ENCODE data around the gene ZNF639. TPM values are rescaled to one million over a fixed set of nuclear protein-coding genes. Genes with fewer than 3 reads are reported as not detected.
A peak's percentile ranks its signal among the peaks of the same experiment; 100 is the strongest.

The ZNF639 gene
- total and polyA plus RNA-seq, 2 of the 13 experiments (the other 11 are each of a cell fraction or from before 2014, with no cell fraction given): 11.6 to 42.4 TPM

- Histone ChIP-seq H3K9me3 (ENCODE audit: low read length) (no peaks in the 10 kb centered on the region), H3K9ac (ENCODE audit: insufficient read depth, low read depth, low read length) (no peak overlapping the region), H3K4me3 (replicated peaks in 1 of 3; ENCODE audit: insufficient read depth in 1 of 3, low read depth in 2 of 3, low read length in 3 of 3) (no peak overlapping the region), H4K20me1 (ENCODE audit: insufficient read depth, low read length) (no peaks in the 10 kb centered on the region), H3K79me2 (ENCODE audit: insufficient read depth, low read length) (no peaks in the 10 kb centered on the region), H3K27ac (ENCODE audit: extremely low read length, insufficient read depth, low read length) (no peak overlapping the region), H3K4me2 (ENCODE audit: low read depth, low read length) (no peak overlapping the region), H2AFZ (ENCODE audit: low read length) (no peak overlapping the region), H3K27me3 (ENCODE audit: control insufficient read depth in 1 of 2, insufficient read depth in 2 of 2, low read length in 2 of 2) (no peaks in the 10 kb centered on the region), H3K4me1 (ENCODE audit: insufficient read depth, low read length) (peaks cover 16% of the 10 kb centered on the region), H3K36me3 (replicated peaks in 1 of 2; ENCODE audit: control insufficient read depth in 1 of 2, insufficient read depth in 2 of 2, low read length in 2 of 2) (no peaks in the 10 kb centered on the region)
- in situ Hi-C loops (cut with HindIII; ENCODE audit: extremely low pct_ligation_motif_present, low pct_unique_long_range_greater_than_20kb): no loop called here
- BruUV-seq (replicated peaks): no TSS peak
- DNase-seq (ENCODE audit: low spot score) (no peak), ATAC-seq (no peak), FAIRE-seq (no peak)
- 69% methylated on average over 3 of the region's 3 CpGs for WGBS (ENCODE audit: low lambda C conversion rate)
- no peak for TF ChIP-seq ZNF296 (CRISPR knock-in tag; conservative IDR thresholded peaks at IDR 0.05)
- no peak for TF ChIP-seq ZBTB4 (CRISPR knock-in tag; IDR thresholded peaks at IDR 0.05; ENCODE audit: borderline replicate concordance)
- ChIA-PET POLR2A (no interaction called here), CTCF (ENCODE audit: low intra/inter-chr PET ratio, low total read pairs) (no interaction called here)
- intact Hi-C loops (cut with micrococcal nuclease; ENCODE audit: unreplicated experiment): loop anchor here (2.0 kb wide), 1 partner anchor 20 kb away; no protein-coding TSS in a partner anchor
Measured at GRCh38 chr3:179289295-179289694, 33.5 kb upstream of the ZNF639 start.

GRCh38 chr3:179292450-179292849 is 30.4 kb upstream of the ZNF639 start:
- ATAC-seq (peak; percentile 44; the same call in 2 of the 3 replicates), FAIRE-seq (no peak), DNase-seq (ENCODE audit: low spot score) (peak; percentile 60)
- peak overlapping the region; percentile 56 for H3K4me2 ChIP-seq (ENCODE audit: low read depth, low read length)
- H4K20me1 ChIP-seq (ENCODE audit: insufficient read depth, low read length): no peaks in the 10 kb centered on the region
- in situ Hi-C loops (cut with HindIII; ENCODE audit: extremely low pct_ligation_motif_present, low pct_unique_long_range_greater_than_20kb) (no loop called here), intact Hi-C loops (cut with micrococcal nuclease; ENCODE audit: unreplicated experiment) (no loop called here)
- no peak overlapping the region for H3K9ac ChIP-seq (ENCODE audit: insufficient read depth, low read depth, low read length)
- ChIA-PET POLR2A (no interaction called here), CTCF (ENCODE audit: low intra/inter-chr PET ratio, low total read pairs) (no interaction called here)
- no TSS peak for BruUV-seq (replicated peaks)
- WGBS (ENCODE audit: low lambda C conversion rate): 4% methylated on average over 2 of the region's 2 CpGs
- peaks cover 23% of the 10 kb centered on the region for H3K4me1 ChIP-seq (ENCODE audit: insufficient read depth, low read length)
- H3K79me2 ChIP-seq (ENCODE audit: insufficient read depth, low read length): no peaks in the 10 kb centered on the region
- H3K4me3 ChIP-seq (replicated peaks in 1 of 3; ENCODE audit: insufficient read depth in 1 of 3, low read depth in 2 of 3, low read length in 3 of 3): no peak overlapping the region
- H3K27ac ChIP-seq (ENCODE audit: extremely low read length, insufficient read depth, low read length): no peak overlapping the region
- H3K9me3 ChIP-seq (ENCODE audit: low read length): no peaks in the 10 kb centered on the region
- no peaks in the 10 kb centered on the region for H3K27me3 ChIP-seq (ENCODE audit: control insufficient read depth in 1 of 2, insufficient read depth in 2 of 2, low read length in 2 of 2)
- H3K36me3 ChIP-seq (replicated peaks in 1 of 2; ENCODE audit: control insufficient read depth in 1 of 2, insufficient read depth in 2 of 2, low read length in 2 of 2): no peaks in the 10 kb centered on the region
- H2AFZ ChIP-seq (ENCODE audit: low read length): peak overlapping the region; percentile 6
- TF ChIP-seq STAG1 (CRISPR knock-in tag; IDR thresholded peaks at IDR 0.05): no peak
- TF ChIP-seq ZNF839 (CRISPR knock-in tag; IDR thresholded peaks at IDR 0.05; ENCODE audit: borderline replicate concordance): no peak
- TF ChIP-seq EP300 (IDR thresholded peaks at IDR 0.05; ENCODE audit: low read depth in 2 of 2, low read length in 2 of 2): peak in 1 of 2 experiments; percentile 52; a peak in 1 of 4 replicates
- TF ChIP-seq EP300 (CRISPR knock-in tag; IDR thresholded peaks at IDR 0.05; ENCODE audit: borderline replicate concordance): no peak
- TF ChIP-seq FOSL2 (CRISPR knock-in tag; IDR thresholded peaks at IDR 0.05): 0 out of 2 replicates have a peak, but pooled peaks have one; percentile 9
- TF ChIP-seq MAZ (IDR thresholded peaks at IDR 0.05; ENCODE audit: borderline replicate concordance, low read depth, low read length): no peak
- TF ChIP-seq MAZ (CRISPR knock-in tag; IDR thresholded peaks at IDR 0.05; ENCODE audit: low read depth): no peak
- no peak for TF ChIP-seq ZFY (CRISPR knock-in tag; IDR thresholded peaks at IDR 0.05)
- TF ChIP-seq GLI4 (CRISPR knock-in tag; IDR thresholded peaks at IDR 0.05; ENCODE audit: borderline replicate concordance): no peak
- TF ChIP-seq ARID5B (CRISPR knock-in tag; IDR thresholded peaks at IDR 0.05): peak; percentile 17; the same call in 1 of the 2 replicates
